Measurements from ENCODE around the gene IGSF23.
"Not testable (repeated sequence)": the region's sequence is repeated elsewhere in the genome, so short reads cannot be mapped to it uniquely, and the experiment has no call there.

IGSF23 gene

GRCh38 chr19:44608391-44608821 lies 5.0 kb upstream of the IGSF23 start:
- FAIRE-seq (no peak), DNase-seq (ENCODE audit: insufficient read length, low spot score) (no peak)
- TF ChIP-seq PAX5 (IDR thresholded peaks at IDR 0.05; ENCODE audit: insufficient read depth, low read length, severe bottlenecking): no peak
- TF ChIP-seq SPI1 (IDR thresholded peaks at IDR 0.05; ENCODE audit: low read depth, low read length): no peak
- TF ChIP-seq TAF1 (IDR thresholded peaks at IDR 0.05; ENCODE audit: low read depth, low read length): no peak
- no peak for TF ChIP-seq POLR2AphosphoS5 (IDR thresholded peaks at IDR 0.05; ENCODE audit: low read depth, low read length)
- TF ChIP-seq POLR2A (IDR thresholded peaks at IDR 0.05; ENCODE audit: low read depth, low read length): no peak
- no peak for TF ChIP-seq POU2F2 (IDR thresholded peaks at IDR 0.05; ENCODE audit: low read depth, low read length)

DNA sequence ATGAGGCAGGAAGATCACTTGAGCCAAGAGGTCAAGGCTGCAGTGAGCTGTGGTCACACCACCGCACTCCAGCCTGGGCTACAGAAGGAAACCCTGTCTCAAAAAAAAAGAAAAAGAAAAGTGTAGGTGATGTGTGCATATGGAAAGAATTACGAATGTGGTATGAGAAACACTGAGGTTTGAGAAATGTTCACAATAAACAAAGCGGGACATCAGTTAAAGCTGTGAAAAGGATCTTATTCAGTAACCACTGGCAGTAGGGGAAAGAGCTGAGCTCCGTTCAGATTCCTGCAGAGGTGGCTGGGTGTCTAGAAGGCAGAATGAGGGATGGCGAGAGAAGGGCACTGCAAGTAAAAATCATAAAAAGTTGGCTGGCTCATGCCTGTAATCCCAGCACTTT lies 4.1 kb upstream of the IGSF23 start:
- no peak for FAIRE-seq
- TF ChIP-seq POU2F2 (IDR thresholded peaks at IDR 0.05; ENCODE audit: low read depth, low read length) (no peak), SPI1 (IDR thresholded peaks at IDR 0.05; ENCODE audit: low read depth, low read length) (no peak), PAX5 (IDR thresholded peaks at IDR 0.05; ENCODE audit: insufficient read depth, low read length, severe bottlenecking) (no peak), TAF1 (IDR thresholded peaks at IDR 0.05; ENCODE audit: low read depth, low read length) (no peak), POLR2A (IDR thresholded peaks at IDR 0.05; ENCODE audit: low read depth, low read length) (no peak), POLR2AphosphoS5 (IDR thresholded peaks at IDR 0.05; ENCODE audit: low read depth, low read length) (no peak)
- no peak for DNase-seq (ENCODE audit: insufficient read length, low spot score)

GRCh38 chr19:44610497-44610896 lies 2.9 kb upstream of the IGSF23 start:
- not testable (repeated sequence) for FAIRE-seq

GRCh38 chr19:44611812-44612295 lies 1.5 kb upstream of the IGSF23 start:
- FAIRE-seq (no peak), DNase-seq (ENCODE audit: insufficient read length, low spot score) (no peak)
- TF ChIP-seq PAX5 (IDR thresholded peaks at IDR 0.05; ENCODE audit: insufficient read depth, low read length, severe bottlenecking) (no peak), POLR2AphosphoS5 (IDR thresholded peaks at IDR 0.05; ENCODE audit: low read depth, low read length) (no peak), POLR2A (IDR thresholded peaks at IDR 0.05; ENCODE audit: low read depth, low read length) (no peak), TAF1 (IDR thresholded peaks at IDR 0.05; ENCODE audit: low read depth, low read length) (no peak), SPI1 (IDR thresholded peaks at IDR 0.05; ENCODE audit: low read depth, low read length) (no peak), POU2F2 (IDR thresholded peaks at IDR 0.05; ENCODE audit: low read depth, low read length) (no peak)

More at GRCh38 chr19:44610497-44610896, 2.9 kb upstream of the IGSF23 start:
- DNase-seq (ENCODE audit: insufficient read length, low spot score): not testable (repeated sequence)

DNA sequence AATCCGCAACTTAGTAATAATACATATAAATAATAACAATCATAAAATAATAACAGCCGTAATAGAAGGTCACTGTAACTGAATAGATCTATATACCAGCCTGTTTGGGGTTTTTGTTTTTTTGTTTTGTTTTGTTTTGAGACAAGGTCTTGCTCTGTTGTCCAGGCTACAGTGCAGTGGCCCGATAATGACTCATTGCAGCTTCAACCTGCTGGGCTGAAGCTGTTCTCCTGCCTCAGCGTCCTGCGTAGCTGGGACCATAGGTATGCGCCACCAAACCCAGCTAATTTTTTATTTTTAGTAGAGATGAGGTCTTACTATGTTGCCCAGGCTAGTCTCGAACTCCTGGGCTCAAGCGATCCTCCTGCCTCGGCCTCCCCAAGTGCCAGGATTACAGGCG lies 950 bp downstream of the IGSF23 start:
- TF ChIP-seq POLR2A (IDR thresholded peaks at IDR 0.05; ENCODE audit: low read depth, low read length) (no peak), TAF1 (IDR thresholded peaks at IDR 0.05; ENCODE audit: low read depth, low read length) (no peak), PAX5 (IDR thresholded peaks at IDR 0.05; ENCODE audit: insufficient read depth, low read length, severe bottlenecking) (no peak), POU2F2 (IDR thresholded peaks at IDR 0.05; ENCODE audit: low read depth, low read length) (no peak), POLR2AphosphoS5 (IDR thresholded peaks at IDR 0.05; ENCODE audit: low read depth, low read length) (no peak), SPI1 (IDR thresholded peaks at IDR 0.05; ENCODE audit: low read depth, low read length) (no peak)
- FAIRE-seq (no peak), DNase-seq (ENCODE audit: insufficient read length, low spot score) (no peak)

DNA sequence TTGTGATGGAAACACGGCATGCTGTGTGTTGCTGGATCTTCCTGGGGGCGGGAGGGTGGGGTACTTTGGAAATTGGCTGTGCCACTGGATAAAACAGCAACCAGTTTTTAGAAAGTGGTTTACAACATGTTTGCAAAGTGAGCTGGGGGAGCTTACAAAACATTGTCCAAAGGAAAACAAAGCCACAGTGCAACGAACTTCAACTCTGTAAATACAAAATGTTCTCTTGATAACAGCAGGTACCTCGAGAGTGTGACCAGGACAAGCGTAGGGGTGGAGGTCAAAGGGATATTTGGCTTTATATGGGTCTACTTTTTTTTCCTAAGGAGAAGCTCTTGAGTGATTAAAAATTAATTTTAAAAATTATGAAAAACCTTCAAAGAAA lies 2.5 kb downstream of the IGSF23 start:
- DNase-seq (ENCODE audit: insufficient read length, low spot score) (no peak), FAIRE-seq (no peak)
- TF ChIP-seq SPI1 (IDR thresholded peaks at IDR 0.05; ENCODE audit: low read depth, low read length) (no peak), PAX5 (IDR thresholded peaks at IDR 0.05; ENCODE audit: insufficient read depth, low read length, severe bottlenecking) (no peak), POLR2AphosphoS5 (IDR thresholded peaks at IDR 0.05; ENCODE audit: low read depth, low read length) (no peak), TAF1 (IDR thresholded peaks at IDR 0.05; ENCODE audit: low read depth, low read length) (no peak)

GRCh38 chr19:44617110-44617880 lies 3.9 kb downstream of the IGSF23 start:
- TF ChIP-seq POLR2AphosphoS5 (IDR thresholded peaks at IDR 0.05; ENCODE audit: low read depth, low read length) (no peak), POLR2A (IDR thresholded peaks at IDR 0.05; ENCODE audit: low read depth, low read length) (no peak), POU2F2 (IDR thresholded peaks at IDR 0.05; ENCODE audit: low read depth, low read length) (no peak), TAF1 (IDR thresholded peaks at IDR 0.05; ENCODE audit: low read depth, low read length) (no peak), PAX5 (IDR thresholded peaks at IDR 0.05; ENCODE audit: insufficient read depth, low read length, severe bottlenecking) (no peak), SPI1 (IDR thresholded peaks at IDR 0.05; ENCODE audit: low read depth, low read length) (no peak)
- FAIRE-seq: no peak
- no peak for DNase-seq (ENCODE audit: insufficient read length, low spot score)

GRCh38 chr19:44618640-44619357 lies 5.4 kb downstream of the IGSF23 start:
- FAIRE-seq (no peak), DNase-seq (ENCODE audit: insufficient read length, low spot score) (no peak)
- TF ChIP-seq PAX5 (IDR thresholded peaks at IDR 0.05; ENCODE audit: insufficient read depth, low read length, severe bottlenecking) (no peak), TAF1 (IDR thresholded peaks at IDR 0.05; ENCODE audit: low read depth, low read length) (no peak), POU2F2 (IDR thresholded peaks at IDR 0.05; ENCODE audit: low read depth, low read length) (no peak), POLR2A (IDR thresholded peaks at IDR 0.05; ENCODE audit: low read depth, low read length) (no peak), POLR2AphosphoS5 (IDR thresholded peaks at IDR 0.05; ENCODE audit: low read depth, low read length) (no peak), SPI1 (IDR thresholded peaks at IDR 0.05; ENCODE audit: low read depth, low read length) (no peak)

DNA sequence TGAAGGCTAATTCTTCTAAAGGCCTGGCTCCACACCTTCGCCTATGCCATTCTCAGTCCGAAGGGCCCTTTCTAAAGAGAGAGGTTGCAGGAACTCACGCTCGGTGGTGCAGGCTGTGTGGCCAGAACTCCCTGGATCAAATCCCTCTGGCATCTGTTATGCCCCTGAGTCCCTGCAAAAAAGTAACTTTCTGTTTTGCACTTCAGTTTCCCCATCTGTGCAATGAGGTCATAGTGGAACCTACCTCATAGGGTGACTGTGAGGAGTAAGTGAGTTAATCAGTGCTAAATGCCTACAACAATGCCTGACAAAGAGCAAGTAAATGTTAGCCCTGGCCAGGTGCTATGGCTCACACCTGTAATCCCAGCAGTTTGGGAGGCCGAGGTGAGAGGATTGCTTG lies 7.3 kb downstream of the IGSF23 start:
- DNase-seq (ENCODE audit: insufficient read length, low spot score): no peak
- no peak for FAIRE-seq
- TF ChIP-seq SPI1 (IDR thresholded peaks at IDR 0.05; ENCODE audit: low read depth, low read length) (no peak), POLR2A (IDR thresholded peaks at IDR 0.05; ENCODE audit: low read depth, low read length) (no peak), POU2F2 (IDR thresholded peaks at IDR 0.05; ENCODE audit: low read depth, low read length) (no peak), POLR2AphosphoS5 (IDR thresholded peaks at IDR 0.05; ENCODE audit: low read depth, low read length) (no peak), PAX5 (IDR thresholded peaks at IDR 0.05; ENCODE audit: insufficient read depth, low read length, severe bottlenecking) (no peak), TAF1 (IDR thresholded peaks at IDR 0.05; ENCODE audit: low read depth, low read length) (no peak)

Data from GM12891 (cell line).